GM18526 (cell line): Measurements from ENCODE around the gene MYBPHL.
A peak's percentile ranks its signal among the peaks of the same experiment; 100 is the strongest.

Experiments
- POLR2A ChIP-seq: IDR thresholded peaks from 3 replicates; pipeline ENCODE4 v1.6.1; 2011; ENCODE audit not compliant: insufficient read length; ENCODE audit errors: extremely low read depth

Gene MYBPHL

DNA sequence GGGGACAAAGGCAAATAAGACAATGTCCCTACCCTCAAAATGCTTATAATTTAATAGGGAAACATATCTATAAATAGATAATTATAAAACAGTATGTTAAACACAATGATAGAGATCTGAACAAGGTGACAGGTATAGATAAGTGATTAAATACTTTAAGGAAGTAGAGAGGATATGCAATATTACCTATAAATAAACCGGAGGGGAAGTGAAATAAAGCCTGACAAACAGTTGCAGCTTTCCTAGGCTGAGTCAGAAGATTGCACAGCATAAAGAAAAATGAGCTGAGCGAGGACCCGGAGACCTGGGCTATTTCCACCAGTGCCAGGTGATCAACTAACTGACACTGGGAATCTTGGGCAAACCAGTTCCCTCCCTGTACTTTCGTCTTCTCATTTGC lies 12.3 kb downstream of the MYBPHL start:
- no peak for TF ChIP-seq POLR2A

DNA sequence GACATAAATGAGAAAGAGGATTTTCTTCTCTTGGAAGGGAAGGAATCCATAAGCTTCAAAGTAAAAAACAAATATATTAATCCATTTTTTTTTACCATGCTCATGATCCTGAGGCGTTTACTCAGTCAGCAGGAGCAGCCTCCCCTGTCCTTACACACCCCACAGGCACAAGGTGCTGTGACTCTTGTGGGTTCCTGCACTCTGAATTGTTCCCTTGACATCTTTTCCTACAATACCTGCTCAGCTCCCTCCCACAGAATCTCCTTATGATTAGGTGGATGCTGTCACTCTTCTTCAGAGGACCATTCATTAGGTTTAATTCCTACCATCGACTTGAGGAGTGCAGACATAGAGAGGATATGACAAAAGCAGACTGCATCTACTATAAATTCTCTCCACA lies 13.8 kb downstream of the MYBPHL start:
- TF ChIP-seq POLR2A, result no peak

DNA sequence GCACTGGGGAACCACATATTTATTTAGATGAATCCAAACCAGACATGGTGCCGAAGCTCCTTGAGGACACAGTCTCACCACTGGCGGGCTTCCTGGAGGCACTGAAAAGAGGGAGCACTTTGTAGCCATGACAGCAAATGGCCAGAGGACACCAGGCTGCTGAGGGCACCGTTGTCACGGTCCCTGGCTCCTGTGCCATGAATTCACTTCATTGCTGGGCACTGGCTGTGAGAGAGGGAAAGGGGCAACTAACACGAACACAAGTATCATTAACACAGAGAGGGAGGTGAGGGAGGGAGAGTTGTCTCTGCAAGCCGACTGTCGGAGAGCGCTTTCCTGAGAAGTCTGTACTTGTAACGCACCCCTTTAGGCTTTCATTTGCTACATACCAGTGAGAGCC lies 14.4 kb downstream of the MYBPHL start:
- no peak for TF ChIP-seq POLR2A

DNA sequence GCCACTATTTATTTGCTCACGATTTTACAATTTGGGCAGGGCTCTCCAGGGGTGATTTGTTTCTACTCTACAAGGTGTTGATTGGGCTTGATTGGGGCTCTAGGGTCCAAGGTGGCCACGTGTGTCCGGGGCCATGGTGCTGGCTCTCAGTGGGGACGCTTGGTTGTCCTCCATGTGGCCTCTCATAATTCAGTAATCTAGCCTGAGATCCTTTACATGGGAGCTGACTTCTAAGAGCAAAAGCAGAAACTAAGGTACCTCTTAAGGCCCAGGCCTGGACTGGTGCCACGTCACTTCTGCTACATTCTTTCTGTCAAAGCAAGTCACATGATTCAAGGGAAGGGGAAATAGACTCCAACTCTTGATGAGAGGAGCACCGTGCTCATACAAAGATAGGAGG lies 15.8 kb downstream of the MYBPHL start:
- no peak for TF ChIP-seq POLR2A

DNA sequence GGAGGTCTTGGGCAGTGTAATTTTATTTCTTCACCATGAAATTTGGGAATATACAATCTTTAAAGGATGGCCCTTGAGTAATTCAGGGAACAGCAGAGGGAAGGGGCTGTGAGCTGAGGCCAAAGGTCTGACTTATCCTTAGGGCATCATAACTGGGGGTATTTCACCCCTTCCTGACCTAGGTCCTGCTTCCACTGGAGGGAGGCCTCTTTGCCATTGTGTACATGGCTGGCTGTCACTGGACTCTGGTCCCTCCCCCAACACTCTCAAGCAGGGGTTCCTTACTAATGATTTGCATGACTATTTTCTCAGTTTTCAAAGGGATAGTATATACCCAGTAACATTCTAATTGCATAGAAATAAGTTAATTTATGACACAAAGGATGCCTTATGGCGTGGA lies 16.7 kb downstream of the MYBPHL start:
- no peak for TF ChIP-seq POLR2A

DNA sequence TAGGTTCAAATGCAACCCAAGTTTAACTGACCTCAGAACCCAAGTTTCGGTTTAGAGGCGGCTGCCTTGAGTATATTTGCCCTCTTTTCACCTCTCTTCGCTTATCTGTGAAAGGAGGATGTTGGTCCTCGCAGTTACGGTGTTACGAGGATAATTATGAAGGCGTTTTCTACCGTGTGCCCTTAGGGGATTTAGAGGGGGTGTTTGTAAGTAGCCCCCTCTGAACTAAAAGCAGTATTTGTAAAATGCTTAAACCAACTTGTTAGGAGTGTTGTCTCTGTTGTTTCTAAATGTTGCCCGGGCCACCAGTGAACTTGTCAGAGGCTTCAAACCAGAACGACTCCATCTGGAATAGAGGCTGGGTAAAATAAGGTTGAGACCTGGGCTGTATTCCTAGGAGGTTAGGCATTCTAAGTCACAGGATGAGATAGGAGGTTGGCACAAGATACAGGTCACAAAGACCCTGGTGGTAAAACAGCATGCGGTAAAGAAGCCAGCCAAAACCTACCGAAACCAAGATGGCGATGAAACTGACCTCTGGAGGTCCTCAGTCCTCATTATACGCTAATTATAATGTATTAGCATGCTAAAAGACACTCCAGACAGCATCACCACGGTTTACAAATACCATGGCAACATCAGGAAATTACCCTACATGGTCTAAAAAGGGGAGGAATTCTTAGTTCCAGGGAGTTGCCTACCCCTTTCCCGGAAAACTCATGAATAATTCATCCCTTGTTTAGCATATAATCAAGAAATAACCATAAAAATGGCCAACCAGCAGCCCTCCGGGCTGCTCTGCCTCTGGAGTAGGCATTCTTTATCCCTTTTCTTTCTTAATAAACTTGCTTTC lies 22.8 kb downstream of the MYBPHL start:
- TF ChIP-seq POLR2A, result no peak

DNA sequence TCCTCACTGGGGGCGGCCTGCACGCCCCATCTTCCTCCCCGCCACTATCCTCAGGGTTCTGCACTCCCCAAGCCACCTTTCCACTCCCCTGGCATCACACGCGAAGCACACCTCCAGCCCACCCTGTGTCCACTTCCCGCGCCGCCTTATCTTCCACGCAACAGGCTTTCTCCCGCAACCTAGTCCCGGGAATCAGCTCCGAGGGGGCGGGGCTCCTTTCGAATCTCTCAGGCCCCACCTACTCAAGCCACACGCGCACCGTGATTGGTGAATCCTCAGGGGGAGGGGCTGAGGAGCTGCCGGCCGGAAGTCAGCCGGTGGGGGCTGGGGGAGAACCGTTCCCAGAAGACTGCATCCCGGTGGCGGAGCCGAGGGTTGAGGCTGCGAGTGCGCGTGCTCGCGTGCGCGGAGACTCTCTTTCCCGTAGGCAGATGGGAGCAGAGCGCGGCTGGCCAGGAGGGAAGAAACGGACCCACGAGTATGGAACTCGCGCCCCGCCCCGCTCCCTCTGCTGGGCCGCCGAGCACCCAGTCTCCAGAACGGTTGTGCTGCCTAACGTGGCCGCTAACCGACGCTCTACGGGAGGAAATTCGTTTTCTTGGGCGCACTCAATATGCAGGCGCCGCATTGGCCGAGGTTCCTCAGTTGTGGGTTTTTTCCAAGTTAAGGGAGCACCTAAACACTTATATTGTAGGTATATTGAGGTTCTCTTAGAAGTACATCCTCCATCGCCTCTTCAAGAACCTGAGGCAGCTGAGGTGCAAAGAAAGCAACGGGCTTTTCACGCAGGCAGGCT lies 23.7 kb downstream of the MYBPHL start, which contains the start of gene PSRC1:
PSRC1 (minus strand) TSS at position 194 of the 796 bp plus-strand sequence.
- TF ChIP-seq POLR2A, result peak; percentile 82

DNA sequence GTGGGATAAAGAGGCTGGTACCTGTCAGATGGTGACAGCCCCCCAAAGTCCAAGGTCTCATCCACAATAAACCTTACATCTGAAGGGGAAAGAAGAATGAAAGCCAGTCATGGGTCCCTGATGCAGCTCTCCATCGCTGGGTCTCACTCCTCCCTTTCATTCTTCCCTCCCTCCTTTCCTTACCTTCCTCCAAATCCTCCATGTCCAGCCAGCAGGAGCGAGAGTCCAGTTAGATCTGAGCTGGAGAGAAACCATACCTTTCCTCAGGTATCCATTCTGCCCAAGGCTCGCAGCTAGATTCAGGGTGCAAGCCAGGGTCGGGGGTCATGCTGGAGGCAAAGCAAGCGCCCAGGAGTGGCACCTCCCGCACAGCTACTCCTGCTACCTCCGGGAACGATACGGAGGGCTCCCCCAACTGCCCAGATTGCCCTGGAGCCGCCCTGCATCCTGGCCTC lies 24.3 kb downstream of the MYBPHL start:
- TF ChIP-seq POLR2A, result no peak

DNA sequence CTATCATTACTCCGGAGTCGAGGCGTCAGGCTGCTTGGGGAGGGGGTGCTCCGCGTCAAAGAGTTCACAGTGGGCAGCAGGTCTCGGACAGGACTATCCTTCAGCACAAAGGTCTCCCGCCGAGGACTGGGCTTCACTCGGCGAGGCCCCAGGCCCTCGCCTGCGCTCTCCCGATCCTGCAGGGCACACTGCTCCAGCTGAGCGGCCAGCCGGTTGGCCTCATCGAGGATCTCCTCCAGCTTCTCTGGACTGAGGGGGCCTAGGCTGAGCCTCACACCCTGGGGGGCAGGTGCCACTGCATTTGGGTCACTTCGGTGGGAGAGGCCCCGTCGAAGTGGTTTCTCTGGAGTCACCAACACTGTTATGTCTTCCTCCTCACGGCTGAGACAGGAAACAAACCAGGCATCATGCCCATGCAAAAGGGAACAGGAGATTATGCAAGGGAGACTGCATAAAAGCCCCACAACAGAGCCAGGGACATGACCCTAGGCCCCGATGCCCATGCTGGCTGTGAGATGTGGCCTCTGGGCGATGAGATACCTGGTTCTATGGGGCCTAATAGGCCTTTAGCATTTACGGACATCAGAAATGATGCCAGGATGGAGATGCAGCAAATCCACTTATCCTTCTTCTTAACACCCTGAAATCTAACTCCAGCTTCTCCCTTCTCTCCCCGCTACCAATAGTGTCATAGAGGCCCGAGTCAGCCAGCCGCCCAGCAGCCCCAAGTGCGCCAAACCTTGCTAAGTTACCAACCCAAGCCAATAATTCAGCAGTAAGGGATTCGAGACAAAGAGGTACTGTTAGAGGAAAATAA lies 24.9 kb downstream of the MYBPHL start:
- TF ChIP-seq POLR2A, result no peak

DNA sequence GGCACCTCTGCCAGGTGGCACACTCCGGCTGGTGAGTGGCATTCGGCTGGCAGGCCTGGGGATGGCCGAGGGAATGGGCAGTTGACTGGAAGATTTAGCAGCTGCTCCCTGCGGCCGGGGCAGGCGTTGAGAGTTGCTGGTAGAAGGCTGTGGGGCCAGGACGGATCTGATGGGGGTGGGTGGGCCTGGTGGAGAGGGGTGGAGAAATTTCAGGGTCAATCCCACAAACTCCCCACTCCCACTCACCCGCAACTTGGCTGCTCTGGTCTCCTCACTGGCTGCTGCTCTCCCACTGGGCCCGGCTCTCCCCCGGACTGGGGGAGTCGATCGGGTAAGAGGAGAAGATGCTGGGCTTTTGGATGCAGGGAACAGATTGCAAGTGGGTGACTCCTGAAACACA lies 25.9 kb downstream of the MYBPHL start:
- no peak for TF ChIP-seq POLR2A

DNA sequence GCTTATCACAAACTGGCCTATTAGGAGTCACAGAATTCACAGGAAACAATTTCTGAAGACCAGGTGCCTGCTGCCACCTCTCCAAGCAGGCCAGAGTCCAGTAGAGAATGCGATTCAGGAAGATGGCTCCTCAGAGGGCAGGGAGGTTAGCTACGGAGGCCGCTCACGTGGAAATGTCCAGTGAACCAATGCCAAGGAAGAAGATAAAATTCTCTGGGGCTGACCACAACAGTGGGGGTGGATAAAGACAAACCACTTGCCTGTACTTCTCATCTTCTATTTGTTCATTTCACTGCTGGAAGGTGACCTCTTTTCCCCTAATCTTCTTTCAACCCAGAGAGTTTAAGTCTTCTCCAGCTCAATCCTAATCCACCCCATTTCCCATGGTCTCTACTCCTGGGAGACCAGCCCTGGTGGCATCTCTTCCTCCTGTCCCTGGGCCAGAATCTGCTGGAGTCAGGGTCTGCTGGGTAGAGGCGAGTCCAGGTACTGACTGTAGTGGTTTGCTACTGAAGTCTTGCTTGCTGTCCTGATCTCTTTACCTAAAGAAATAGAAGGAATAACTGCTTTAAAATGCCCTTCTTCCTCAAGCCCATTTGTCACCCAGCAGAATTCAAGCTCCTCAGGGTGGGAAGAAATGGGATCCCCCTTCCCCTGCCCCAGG lies 27.1 kb downstream of the MYBPHL start:
- TF ChIP-seq POLR2A, result no peak

DNA sequence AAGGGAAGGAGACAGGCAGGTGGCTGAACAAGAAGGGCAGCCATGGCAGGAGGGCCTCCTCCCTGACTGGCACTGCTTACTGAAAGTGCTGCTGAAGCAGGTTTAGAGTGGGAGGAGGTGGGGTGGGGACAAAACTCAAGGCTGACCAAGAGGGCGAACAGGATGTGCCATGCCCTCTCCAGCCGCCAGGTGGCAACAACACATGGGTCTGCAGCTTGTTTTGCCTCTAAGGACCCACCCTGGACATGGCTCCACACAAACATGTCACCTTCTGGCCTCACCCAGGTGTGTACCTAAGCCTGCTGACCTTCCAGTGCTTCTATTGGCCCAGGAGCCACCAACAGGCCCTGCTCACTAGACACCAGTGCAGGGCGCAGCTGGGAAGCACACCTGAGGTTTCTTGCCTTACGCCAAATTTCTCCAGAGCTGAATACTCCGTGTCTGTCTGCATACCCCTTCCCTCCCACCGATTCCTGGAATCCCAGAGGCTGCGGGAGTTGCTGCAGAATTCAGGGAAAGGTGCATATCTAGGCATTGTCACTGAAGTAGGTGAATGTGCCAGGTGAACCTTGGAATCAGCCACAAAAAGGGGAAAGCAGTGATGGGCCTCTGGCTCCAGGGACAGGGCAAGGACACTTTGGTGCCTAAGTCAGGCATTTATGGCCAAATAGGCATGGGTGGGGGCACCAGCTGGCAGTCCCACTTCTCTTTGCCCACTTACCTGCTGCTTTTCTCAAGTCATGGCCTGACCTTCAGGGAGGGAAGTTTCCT lies 29.2 kb downstream of the MYBPHL start:
- no peak for TF ChIP-seq POLR2A

DNA sequence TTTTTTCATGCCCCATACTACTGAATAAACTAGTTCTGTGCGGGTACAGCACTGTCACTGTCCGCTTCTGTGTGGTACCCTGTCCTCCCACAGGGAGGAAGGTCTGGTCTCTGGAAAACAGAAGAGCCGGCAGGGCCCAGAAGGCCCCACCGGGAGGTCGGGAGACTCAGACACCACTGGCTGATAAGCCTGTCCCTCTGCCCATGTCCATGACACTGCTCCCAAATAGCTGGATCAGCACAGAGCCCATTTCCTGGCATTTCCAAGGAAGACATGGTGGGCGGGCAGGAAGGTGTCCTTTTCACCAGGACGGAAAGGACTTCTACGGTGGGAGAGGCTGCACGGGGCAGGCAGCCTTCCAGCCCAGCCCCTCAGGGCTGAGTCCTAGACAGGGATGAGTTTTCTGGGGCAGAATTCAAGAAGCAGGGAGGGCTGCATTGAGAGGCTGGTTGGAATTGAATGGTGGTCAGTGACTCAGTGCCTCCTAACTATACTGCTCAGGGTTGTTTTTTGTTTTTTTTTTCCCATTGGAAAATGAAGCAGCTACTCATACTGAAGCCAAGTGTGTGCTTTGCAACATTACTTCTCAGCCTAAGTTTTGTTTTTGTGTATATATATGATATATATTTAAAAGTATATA lies 31.0 kb downstream of the MYBPHL start:
- no peak for TF ChIP-seq POLR2A
